DMS 273 (cell line): ENCODE results near the gene OR1E1.
"Not testable (repeated sequence)": the region's sequence is repeated elsewhere in the genome, so short reads cannot be mapped to it uniquely, and the experiment has no call there.

ENCODE experiments used
- DNase-seq: peaks from one replicate; lab custom pipeline; 2025; ENCODE audit not compliant: unreplicated experiment; lab: John Stamatoyannopoulos, UW

The OR1E1 gene, protein sequence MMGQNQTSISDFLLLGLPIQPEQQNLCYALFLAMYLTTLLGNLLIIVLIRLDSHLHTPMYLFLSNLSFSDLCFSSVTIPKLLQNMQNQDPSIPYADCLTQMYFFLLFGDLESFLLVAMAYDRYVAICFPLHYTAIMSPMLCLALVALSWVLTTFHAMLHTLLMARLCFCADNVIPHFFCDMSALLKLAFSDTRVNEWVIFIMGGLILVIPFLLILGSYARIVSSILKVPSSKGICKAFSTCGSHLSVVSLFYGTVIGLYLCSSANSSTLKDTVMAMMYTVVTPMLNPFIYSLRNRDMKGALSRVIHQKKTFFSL

DNA sequence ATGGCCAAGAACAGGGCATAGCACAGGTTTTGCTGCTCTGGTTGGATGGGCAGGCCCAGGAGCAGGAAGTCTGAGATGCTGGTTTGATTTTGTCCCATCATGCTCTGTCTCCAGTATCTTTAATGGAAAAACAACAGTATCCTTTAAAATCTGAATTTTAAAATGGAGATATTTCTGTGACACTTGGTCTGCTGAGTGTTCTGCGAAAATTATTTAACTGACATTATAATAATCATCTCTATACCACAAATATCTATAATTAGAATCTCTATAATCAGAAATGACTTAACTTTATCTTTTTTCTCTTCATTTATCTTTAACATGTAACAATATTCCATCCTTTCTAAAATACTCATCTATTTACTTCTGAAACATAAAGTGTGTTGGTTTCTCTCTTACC, at the start of gene OR1E1:
TSS of gene OR1E1 (minus strand) at position 101 of the 400 bp plus-strand sequence. CDS start at position 101, 0 bp downstream.
- no peak for DNase-seq

DNA sequence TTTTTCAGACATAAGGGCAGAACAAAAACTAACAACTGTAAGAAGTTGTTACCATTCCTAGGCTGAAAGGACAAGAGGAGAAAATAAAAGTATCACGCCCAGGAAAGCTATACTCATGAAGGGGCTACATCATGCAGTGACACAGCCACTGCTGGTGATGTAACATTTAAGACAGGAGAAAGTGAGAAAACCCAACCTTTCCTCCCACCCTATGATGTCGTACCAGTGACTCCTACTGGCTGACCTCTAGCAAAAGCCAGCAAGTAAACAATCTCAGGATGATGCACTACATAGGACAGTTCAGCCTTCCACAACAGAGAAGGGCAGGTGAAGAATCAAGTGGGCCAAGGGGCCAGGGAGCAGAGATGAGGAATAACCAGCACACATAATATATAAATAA, 49.4 kb upstream of the OR1E1 start:
- peak; percentile 5 for DNase-seq

DNA sequence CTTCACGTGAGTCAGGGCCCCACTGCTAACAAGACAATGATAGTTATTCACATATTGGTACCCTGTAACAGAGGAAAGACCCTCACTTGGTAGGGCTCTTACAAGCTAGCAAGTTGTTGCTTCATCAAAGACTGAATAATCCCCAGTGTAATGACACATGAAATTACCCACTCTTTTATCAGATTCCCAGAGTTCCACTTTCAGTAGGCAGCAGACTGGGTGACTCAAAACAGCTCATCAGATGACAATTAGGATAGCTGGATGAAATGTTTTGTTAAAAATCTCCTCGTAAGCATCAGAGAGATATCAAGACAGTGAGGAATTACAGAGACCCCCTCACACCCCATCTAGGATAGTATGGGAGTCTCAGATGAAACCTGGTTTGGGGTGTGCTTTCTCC, 42.2 kb upstream of the OR1E1 start:
- no peak for DNase-seq

GRCh38 chr17:3438368-3438767, 40.2 kb upstream of the OR1E1 start:
- no peak for DNase-seq

- DNase-seq = no peak
These were observed 35.5 kb upstream of the OR1E1 start, which contains the start of gene OR1E2 for GRCh38 chr17:3433741-3434140. Gene OR1E2, minus strand, starts transcription at chr17:3433841. Its CDS starts 0 bp downstream, at chr17:3433841.

- DNase-seq = peak; percentile 1
These were observed 35.0 kb upstream of the OR1E1 start for GRCh38 chr17:3433215-3433614.

DNA sequence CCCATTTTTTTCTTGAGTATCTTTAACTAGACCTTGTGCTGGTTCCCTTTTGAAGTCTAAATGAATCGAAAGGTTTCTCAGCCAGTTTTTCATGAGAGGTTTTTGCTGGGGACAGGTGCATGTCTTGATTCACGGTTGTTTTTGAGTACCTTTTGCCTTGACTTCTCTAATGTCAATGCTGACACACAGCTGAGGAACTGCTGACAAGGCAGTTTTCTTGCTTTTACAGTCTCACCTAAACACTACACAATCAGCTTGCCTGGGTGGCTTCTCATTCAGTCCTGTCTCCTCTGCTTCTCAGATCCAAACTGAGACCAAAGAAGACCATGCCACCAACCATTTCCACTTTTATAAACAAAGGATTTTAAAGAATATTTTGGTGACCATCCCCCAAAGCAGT, 20.0 kb upstream of the OR1E1 start:
- DNase-seq = no peak

- DNase-seq = no peak
These were observed 17.4 kb upstream of the OR1E1 start for GRCh38 chr17:3415610-3416009.

GRCh38 chr17:3412216-3412615, 14.0 kb upstream of the OR1E1 start:
- not testable (repeated sequence) for DNase-seq

DNA sequence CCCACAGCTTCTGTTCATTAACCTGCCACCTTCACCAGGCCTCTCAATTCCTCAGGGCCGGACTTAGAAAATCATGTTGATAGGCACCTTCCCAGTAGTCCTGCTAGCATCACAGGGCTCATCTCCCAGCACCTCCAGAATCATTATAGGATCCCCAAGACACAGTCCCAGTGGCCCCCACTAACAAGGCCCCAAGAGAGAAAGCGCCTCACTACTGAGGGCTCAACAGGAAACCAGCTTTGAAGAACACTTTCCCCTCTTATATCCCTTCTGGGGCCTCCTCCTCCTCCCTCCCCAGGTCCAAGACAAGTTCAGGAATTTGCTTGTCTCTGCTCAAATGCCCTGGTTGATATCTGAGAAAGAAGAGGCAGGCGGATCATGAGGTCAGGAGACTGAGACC, 12.9 kb upstream of the OR1E1 start, which contains the start of gene OR3A3:
TSS of gene OR3A3 (plus strand) at position 301 of the 400 bp plus-strand sequence.
- DNase-seq = no peak

GRCh38 chr17:3403856-3404255, 5.6 kb upstream of the OR1E1 start:
- DNase-seq = not testable (repeated sequence)

- no peak for DNase-seq
These were observed 3.6 kb upstream of the OR1E1 start for GRCh38 chr17:3401786-3402185.

DNA sequence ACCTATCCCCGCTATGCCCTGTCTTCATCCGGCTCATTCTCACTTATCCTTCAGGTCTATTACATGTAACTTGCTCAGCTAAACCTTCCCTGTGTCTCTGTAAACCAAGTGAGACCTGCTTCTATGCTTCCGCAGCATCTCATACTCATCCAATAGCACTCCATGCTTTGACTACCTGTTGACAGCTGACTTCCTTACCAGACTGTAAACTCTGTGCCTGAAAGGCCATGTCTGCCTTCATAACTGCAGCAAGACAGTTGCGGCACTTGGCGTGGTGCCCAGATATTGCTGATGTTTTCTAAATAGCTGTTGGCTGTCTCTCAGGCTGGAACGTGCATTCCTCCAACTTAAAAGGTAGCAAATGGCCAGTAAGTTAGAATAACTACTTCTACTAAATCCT, 1.8 kb upstream of the OR1E1 start:
- DNase-seq = no peak

DNA sequence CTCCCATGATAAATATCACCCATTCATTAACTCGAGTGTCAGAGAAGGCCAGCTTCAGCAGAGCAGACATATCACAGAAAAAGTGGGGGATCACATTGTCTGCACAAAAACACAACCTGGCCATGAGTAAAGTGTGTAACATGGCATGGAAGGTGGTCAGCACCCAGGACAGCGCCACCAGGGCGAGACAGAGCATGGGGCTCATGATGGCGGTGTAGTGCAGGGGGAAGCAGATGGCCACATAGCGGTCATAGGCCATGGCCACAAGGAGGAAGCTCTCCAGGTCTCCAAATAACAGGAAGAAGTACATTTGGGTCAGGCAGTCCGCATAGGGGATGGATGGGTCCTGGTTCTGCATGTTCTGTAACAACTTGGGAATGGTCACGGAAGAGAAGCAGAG, 409 bp downstream of the OR1E1 start:
- DNase-seq = not testable (repeated sequence)

- no peak for DNase-seq
These were observed 8.4 kb downstream of the OR1E1 start for GRCh38 chr17:3389791-3390190.

- no peak for DNase-seq
These were observed 12.1 kb downstream of the OR1E1 start, which contains the start of gene OR3A2 for GRCh38 chr17:3385869-3386816. Gene OR3A2, minus strand, starts transcription at chr17:3386308.

DNA sequence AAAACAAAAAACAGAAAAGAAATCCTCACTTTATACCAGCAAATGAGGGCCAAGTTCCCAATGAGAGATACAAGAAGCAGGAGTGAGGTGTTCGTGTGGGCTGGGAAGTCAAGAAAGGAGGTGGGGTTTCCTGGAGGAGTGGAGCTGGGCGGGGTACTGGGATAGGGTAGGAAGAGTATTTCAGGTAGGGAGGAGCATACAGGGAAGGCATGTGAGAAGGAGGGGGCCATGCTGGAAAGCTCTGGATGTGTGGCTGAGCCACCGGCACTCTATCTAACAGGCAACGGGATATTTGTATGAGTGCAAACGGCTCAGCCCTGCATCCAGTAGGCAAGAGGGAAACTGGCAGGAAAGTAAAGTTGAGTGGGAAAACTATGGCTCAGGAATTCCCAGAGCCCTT, 16.3 kb downstream of the OR1E1 start:
- DNase-seq = no peak

DNA sequence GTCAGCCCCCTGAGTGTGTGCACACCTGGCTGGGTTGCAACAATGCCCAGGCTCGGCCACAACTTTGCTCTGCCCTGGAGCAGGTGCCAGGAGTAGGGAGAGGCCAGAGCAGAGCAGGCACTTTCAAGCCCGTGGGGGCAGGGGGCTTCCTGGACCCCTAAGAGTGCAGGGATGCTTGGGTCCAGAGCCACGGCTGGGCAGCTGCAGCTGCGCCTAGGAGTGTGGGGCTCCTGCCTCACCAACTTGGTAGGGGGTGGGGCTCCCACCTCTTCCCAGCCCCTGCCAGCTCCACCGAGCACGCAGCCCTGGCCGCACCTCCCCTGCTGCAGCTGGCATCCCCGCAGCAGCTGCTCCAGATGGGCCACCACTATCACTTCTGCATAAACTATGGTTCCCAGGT, 19.9 kb downstream of the OR1E1 start:
- no peak for DNase-seq

GRCh38 chr17:3371167-3371566, 27.0 kb downstream of the OR1E1 start:
- not testable (repeated sequence) for DNase-seq
